GM18520 (cell line): ENCODE measurements around the gene ZSWIM1.
A peak's percentile ranks its signal among the peaks of the same experiment; 100 is the strongest.
"Not testable (repeated sequence)": the region's sequence is repeated elsewhere in the genome, so short reads cannot be mapped to it uniquely, and the experiment has no call there.

Source experiments
- ATAC-seq: cut with Tn5 transposase; IDR thresholded peaks from one replicate; pipeline ENCODE4 v1.9.1; 2021; ENCODE audit not compliant: unreplicated experiment

ZSWIM1 gene

DNA sequence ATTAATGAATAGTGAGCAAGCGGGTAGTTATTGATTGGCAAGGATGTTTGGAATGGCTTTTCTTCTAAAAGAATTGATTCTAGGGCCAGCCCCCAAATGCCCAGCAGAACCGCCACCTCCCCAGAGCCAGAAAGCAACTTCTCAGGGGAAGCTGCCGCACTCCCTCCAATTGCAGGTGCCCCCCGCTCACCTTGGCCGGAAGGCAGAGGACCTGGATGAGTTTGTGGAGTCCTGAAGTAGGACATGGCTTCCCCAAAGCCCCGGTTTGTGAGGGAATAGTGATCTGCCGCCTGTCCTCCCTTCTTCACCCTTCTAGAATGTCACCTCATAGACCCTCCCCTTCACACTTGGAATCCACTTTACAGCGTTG lies 6.3 kb downstream of the ZSWIM1 start, which contains the start of gene SPATA25:
SPATA25 (minus strand) TSS at position 277 of the 370 bp plus-strand sequence; CDS start at position 245, 32 bp downstream.
- no peak for ATAC-seq

DNA sequence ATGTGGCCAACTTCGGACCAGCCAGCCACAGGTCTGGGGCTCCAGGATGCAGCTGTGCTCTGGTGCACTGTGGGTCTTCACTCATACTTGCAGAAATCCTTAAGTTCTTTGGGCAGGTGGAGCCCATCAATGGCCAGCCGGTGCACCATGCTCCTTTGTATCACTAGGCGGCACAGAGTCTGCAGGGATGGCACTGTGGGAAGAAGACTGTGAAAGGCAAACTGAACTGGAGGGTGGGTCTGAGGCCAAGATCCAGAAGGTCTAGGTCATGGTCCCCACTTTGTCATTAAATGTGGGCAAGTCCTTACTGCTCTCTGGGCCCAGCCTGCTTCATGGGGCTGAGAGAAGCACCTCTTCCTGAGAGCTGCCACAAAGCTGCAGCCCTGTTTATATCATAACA lies 7.7 kb downstream of the ZSWIM1 start:
- ATAC-seq = no peak

DNA sequence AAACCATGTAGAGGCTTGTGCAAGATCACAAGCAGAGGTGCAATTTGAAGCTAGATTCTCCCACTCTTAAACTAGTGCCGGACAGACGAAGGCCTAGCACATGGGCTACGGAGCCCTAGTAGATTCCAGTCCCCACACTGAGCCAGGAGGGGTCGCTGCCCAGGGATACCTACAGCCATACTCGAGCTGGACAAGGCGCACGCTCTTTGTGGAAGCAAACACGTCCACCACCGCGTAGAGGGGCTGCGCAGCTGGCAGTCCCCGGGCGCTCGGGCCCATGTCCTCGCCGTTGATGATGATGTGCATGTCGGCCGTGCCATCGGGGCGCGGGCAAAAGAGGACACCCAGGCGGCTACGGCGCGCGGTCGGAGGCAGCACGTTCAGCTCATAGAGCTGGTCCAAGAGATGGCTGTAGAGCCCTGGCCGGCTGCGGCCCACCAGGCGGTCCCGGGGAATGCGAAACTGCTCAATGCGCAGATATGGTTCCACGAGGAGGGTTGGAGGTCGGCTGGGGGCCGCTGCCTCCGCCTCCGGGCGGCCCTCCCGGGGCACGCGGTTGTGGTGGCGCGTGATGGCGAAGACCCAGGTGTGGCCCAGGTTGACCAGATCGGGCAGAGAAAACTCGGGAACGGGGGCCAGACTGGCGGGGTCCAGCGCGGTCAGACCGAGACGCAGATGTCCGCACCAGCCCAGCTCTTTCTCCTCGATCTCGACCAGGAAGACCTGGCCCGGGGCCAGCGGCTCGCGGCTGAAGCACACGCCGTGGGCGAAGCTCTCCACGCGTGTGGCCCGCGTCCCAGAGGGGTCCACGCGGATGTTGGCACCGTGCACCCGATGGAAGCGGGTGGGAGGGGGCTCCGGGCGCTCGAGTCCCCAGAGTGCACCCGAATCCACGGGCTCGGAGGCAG lies 9.3 kb downstream of the ZSWIM1 start:
- ATAC-seq = no peak

DNA sequence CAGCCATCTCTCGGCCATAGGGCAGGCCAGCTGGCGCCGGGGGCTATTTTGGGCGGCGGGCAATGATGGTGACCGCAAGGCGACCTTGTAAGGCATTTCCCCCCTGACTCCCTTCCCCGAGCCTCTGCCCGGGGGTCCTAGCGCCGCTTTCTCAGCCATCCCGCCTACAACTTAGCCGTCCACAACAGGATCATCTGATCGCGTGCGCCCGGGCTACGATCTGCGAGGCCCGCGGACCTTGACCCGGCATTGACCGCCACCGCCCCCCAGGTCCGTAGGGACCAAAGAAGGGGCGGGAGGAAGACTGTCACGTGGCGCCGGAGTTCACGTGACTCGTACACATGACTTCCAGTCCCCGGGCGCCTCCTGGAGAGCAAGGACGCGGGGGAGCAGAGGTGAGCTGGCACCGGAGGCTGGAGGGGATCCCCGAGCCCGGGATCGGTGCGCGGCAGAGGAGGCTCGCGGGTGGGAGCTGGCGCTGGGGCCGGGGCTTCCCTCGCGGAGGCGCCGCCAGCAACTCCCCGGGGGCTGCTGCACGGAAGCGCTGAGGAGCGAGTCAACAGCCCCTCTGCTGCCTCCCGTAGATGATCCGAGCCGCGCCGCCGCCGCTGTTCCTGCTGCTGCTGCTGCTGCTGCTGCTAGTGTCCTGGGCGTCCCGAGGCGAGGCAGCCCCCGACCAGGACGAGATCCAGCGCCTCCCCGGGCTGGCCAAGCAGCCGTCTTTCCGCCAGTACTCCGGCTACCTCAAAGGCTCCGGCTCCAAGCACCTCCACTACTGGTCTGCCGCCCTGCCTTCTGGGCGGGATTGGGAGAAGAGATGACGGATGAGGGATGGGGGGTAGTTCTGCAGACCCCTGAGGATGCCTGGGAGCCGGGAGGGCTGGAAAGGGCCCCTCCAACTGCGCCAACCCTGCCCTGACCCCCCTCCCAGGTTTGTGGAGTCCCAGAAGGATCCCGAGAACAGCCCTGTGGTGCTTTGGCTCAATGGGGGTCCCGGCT lies 10.3 kb downstream of the ZSWIM1 start, which contains the start of the genes CTSA and NEURL2:
CTSA (plus strand) TSS at position 351 of the 999 bp plus-strand sequence; CDS start at position 585, 234 bp downstream.
NEURL2 (minus strand) TSS at position 224 of the 999 bp plus-strand sequence; CDS start at position 7, 217 bp downstream.
- ATAC-seq = peak; percentile 66

DNA sequence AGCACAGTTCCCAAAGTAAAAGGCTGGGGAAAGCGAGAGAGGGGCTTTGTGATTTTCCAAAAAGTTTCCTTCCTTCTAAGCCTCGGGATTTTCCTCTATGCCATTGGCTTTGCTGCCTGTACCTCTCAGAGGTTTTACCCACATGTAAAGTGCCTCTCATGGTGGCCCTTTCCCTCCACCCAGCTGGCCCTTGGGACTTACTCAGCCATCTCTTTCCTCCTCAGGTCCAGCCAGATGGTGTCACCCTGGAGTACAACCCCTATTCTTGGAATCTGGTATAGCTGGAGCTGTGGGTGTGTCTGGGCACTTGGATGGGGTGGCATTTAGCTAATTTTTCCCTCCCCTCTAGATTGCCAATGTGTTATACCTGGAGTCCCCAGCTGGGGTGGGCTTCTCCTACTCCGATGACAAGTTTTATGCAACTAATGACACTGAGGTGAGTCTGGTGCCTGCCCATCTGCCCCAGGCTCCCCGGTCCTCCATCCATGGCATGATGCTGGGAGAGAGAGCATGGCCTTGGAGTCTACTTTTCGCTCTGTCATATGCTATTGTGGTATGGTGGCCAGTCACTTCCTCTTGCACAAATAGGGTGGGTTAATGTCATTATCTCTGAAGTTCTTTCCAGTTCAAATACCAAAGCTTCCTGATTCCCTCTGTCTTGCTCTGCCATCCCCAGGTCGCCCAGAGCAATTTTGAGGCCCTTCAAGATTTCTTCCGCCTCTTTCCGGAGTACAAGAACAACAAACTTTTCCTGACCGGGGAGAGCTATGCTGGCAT lies 11.2 kb downstream of the ZSWIM1 start:
- ATAC-seq = no peak

DNA sequence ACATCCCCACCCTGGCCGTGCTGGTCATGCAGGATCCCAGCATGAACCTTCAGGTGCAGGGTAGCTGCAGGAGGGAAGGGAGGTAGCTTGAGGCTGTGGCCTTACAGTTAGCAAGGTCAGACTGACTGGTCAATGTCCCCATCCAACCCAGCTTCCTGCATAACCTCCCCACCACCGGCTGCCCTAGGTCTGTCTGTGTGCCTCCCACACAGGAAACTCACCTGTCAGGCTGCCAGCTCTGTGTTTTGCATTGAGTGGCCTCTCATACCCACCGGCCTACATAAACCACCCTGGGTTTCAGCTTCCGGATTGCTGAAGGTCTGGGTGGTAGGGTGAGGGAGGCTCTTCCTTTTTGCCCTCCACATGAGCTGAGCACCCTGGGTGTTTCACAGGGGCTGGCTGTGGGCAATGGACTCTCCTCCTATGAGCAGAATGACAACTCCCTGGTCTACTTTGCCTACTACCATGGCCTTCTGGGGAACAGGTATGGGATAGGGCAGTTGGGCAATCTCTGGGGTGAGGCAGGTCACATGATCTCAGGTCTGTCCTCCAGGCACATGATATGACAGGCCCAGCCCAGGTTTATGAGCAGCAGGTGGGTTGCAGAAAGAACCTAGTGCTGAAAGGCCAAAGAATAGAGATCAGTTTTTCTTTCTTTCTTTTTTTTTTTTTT lies 11.9 kb downstream of the ZSWIM1 start:
- no peak for ATAC-seq

DNA sequence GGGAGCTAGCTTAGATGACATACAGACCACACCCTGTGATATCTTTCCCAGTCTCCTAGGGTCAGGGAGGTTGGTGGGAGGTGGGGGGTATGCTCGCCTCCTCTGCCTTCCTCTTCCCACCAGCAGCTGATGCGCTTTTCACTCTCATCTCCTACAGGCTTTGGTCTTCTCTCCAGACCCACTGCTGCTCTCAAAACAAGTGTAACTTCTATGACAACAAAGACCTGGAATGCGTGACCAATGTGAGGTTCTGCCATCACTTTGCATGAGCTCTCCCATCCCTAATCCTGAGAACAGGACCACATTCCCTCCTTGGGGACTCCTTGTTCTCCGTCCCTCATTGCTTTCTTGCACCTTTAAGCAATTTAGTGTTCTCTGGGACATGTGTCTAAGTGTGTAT lies 12.8 kb downstream of the ZSWIM1 start:
- ATAC-seq = no peak

DNA sequence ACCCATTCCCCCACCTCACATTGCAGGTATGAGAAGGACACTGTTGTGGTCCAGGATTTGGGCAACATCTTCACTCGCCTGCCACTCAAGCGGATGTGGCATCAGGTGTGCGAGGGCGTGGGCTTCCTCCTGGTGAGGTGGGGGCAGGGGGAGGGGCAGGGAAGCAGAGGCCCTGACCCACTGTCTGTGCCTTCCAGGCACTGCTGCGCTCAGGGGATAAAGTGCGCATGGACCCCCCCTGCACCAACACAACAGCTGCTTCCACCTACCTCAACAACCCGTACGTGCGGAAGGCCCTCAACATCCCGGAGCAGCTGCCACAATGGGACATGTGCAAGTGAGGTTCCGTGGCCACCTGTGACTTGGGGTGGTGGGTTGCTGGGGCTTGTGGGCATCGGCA lies 13.8 kb downstream of the ZSWIM1 start:
- ATAC-seq = no peak

DNA sequence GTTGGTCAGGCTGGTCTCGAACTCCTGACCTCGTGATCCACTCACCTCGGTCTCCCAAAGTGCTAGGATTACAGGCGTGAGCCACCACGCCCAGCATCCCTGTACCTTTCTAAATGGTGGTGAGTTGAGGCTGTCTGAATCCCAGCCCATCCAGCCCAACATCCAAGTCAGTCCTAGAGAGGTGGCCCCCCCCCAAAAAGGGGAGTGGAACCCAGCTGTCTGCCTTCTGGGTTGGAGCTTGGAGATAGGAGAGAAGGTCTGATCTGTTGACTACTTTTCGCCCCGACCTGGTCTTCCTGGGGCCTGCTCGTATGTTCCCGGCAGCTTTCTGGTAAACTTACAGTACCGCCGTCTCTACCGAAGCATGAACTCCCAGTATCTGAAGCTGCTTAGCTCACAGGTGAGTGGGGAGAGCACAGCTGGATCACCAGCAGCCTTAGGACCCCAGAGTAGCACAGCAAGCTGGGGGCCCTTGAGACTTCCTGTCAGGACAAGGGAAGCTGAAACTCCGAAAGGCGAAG lies 15.7 kb downstream of the ZSWIM1 start:
- ATAC-seq = no peak

DNA sequence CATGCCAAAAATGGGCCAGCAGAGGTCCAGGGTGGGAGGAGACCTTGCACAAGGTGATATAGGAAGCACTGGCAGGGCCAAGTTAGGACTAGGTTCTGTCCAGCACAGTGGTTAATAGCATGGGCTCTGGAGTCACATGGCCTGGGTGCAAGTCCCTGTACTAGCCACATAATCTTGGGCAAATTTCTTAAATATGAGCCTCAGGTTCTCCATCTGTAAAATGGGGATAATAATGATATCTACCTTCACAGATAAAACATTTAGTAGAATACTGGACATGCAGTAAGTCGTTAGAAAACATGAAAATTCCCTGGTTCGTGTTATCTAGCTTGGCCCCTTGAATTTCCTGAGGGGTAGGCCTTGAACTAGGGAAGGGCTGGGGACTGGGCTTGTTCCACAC lies 16.3 kb downstream of the ZSWIM1 start:
- no peak for ATAC-seq

DNA sequence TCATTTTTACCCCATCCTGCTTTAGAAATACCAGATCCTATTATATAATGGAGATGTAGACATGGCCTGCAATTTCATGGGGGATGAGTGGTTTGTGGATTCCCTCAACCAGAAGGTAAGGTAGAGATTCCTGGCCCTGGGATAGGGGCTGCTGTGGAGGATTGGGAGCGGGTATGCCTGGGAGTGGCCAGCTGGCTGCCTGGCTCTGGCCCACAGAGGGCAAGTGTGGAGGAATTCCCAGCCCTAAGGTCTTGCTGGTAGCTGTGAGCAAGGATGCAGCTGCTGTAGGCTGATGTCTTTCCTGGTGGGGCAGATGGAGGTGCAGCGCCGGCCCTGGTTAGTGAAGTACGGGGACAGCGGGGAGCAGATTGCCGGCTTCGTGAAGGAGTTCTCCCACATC lies 16.7 kb downstream of the ZSWIM1 start:
- no peak for ATAC-seq

DNA sequence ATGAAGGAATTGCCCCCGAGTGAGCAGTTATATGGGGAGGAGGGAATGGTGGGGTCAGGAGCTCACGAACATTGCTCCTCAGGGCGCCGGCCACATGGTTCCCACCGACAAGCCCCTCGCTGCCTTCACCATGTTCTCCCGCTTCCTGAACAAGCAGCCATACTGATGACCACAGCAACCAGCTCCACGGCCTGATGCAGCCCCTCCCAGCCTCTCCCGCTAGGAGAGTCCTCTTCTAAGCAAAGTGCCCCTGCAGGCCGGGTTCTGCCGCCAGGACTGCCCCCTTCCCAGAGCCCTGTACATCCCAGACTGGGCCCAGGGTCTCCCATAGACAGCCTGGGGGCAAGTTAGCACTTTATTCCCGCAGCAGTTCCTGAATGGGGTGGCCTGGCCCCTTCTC lies 17.3 kb downstream of the ZSWIM1 start:
- ATAC-seq = no peak

DNA sequence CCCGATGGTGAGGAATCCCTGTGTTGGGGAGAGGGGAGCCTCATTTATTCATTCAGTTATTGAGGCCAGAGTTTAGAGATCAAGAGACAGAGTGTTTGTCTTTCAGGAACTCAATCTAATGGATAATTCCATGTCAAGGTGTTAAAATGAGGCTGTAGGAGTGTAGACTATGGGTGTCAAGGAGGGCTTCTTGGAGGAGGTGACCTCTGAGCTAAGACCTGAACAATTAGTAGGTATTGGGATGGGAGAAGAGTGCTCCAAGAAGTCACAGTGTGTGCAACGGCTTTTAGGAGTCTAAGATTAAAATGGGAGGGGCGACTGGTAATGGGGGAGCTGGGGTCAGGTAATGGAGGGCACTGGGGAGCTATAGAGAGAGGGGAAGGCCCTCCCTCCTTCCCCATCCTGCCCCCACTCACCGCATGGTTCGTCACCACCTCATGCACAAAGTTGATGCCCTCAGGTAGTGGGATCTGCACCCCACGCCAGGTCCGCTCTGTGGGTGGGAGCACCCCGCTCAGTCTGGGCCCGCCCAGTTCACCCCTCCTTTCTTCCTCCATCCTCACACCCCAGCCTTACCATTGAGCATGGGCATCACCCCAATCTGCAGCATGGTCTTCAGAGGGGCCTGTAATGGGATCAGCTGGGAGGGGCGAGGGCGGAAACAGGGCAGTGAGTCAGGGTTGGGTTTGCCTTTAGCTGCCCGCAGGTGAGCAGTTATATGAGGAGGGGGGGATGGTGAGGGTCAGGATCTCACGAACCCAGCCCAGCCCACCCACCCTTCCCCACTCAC lies 18.2 kb downstream of the ZSWIM1 start:
- no peak for ATAC-seq

DNA sequence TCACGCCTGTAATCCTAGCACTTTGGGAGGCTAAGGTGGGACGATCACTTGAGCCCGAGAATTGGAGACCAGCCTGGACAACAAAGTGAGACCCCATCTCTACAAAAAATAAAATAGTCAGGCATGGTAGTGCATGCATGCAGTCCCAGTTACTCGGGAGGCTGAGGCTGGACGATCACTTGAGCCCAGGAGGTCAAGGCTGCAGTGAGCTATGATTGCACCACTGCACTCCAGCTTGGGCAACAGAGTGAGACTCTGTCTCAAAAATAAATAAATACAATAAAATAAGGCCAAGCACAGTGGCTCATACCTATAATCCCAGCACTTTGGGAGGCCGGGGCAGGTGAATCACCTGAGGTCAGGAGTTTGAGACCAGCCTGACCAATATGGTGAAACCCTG lies 20.3 kb downstream of the ZSWIM1 start:
- not testable (repeated sequence) for ATAC-seq

DNA sequence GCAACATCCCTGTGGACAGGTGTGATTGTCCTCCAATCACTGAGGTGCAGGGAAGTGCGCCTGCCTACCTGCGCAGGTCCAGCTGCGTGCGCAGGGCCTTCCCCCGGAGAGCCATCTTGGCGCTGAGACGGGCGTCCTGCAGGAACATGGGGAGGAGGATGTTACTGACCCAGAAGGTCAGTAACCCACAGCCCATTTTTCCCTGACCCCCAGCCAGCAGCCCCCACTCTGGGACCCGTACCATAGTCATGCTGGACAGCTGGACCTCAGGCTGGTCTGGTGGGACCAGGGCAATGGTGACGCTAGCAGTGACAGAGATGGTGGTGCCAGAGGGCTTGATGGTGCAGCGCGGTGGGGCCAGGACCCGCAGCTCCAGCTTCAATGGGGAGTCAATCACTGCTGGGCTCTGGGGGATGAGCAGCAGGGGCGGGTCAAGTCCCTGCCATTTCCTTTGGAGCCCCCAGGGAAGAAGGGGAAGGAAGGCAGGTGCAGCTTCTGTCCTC lies 21.2 kb downstream of the ZSWIM1 start:
- ATAC-seq = no peak

DNA sequence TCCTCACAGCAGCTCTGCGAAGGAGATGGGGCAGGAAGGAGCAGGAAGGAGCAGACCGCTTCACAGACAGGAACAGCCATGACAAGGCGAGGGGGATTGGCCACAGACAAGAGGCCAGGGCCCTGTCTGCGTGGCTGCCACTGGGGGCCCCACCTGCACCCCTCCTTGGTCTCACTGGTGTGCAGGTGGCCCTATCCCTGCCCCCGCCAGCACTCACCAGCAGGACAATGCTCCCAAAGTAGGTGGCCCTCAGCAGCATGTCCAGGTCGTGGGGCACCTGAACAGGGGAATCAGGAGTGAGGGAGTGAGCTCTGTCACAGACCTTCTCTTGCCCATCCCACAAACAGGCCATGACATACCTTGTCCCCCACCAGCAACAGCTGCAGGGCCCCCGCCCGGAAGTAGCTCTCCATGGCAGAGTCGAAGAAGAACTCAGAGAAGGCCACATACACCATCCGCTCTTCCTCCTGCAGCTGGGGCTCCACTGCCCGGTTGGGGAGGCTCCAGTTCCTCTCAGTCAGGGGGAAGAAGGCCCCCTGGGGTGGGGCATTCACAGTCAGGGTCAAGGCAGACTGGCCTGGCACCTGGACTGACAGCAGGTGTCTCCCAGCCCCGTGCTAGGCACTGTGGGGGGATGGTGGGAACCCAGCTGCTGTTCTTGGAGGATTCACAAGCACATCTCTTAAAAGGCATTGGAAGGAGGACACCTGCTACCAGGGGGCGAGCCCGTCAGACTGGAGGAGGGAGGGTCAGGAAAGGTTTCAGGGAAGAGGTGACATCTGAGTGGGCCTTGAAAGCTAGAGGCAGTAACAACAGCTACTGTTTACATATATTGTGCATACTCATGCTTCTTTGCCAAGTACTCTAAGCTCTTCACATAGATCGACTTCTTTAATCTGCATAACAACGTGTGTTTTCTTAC lies 23.8 kb downstream of the ZSWIM1 start:
- no peak for ATAC-seq

DNA sequence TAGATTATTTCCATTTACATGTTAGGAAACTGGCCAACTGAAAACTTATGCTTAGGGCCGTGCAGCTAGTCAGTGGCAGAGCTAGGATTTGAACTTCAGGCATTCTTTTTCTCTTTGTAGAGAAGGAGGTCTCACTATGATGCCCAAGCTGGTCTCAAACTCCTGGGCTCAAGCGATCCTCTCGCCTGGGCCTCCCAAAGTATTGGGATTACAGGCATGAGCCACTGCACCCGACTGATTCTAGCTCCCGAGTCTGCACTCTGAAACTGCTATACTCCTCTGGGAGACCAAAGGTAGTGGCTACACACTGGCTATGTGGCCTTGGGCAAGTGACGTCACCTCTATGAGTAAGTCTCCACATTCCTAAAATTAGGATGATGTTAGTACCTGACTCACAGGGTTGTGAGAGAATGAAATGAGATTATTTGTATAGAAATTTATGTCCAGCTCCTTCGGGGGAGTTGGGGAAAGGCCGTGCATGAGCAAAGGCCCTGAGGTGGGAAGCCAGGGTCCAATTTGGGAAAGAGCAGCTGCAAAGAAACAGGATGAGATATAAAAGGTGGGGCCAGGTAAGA lies 24.6 kb downstream of the ZSWIM1 start:
- ATAC-seq = no peak
